ENCODE measurements around the gene OR6B1. TPM values are rescaled to one million over a fixed set of nuclear protein-coding genes. Genes with fewer than 3 reads are reported as not detected.

The OR6B1 gene
- polyA plus RNA-seq, 1 donor (not counting 4 experiments of a cell fraction or from before 2014, with no cell fraction given): not detected

DNA sequence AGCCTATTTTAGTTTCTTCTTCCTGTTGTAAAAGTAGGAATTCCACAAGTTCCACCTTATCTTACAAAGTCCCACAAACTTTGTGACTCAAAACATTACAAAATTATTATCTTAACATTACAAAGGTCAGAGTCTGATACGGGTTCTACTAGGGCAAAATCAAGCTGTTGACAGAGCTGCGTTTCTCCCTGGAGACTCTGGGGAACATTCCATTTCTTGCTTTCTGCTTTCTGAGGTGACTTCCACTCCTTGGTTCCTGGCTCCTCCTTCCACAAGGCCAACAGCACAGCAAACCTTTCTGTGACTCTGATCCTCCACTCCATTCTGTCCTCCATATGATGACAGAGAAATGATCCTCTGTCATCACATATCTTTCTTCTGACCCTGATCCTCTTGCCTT is 34.8 kb upstream of the OR6B1 start:
- no peak for FAIRE-seq
- Histone ChIP-seq H3K9me1 (ENCODE audit: control insufficient read depth, extremely low read depth, insufficient read depth, low read length) (no peaks in the 10 kb centered on the region), H3K79me2 (ENCODE audit: control insufficient read depth, insufficient read depth, low read length) (no peaks in the 10 kb centered on the region), H3K27ac (ENCODE audit: control insufficient read depth, insufficient read depth, low read length) (no peak overlapping the region), H3K27me3 (ENCODE audit: control insufficient read depth, extremely low read depth, insufficient read depth, low read length) (no peaks in the 10 kb centered on the region), H3K36me3 (ENCODE audit: control insufficient read depth in 2 of 2, extremely low read depth in 1 of 2, insufficient read depth in 2 of 2, low read length in 2 of 2) (no peaks in the 10 kb centered on the region), H3K9me3 (ENCODE audit: control insufficient read depth, low read depth, low read length) (no peaks in the 10 kb centered on the region), H2AFZ (ENCODE audit: control insufficient read depth, low read length) (no peak overlapping the region), H3K9ac (ENCODE audit: control insufficient read depth, extremely low read depth, insufficient read depth, low read length) (no peak overlapping the region), H4K20me1 (ENCODE audit: control insufficient read depth, extremely low read depth, insufficient read depth, low read length) (no peaks in the 10 kb centered on the region), H3K4me3 (ENCODE audit: control insufficient read depth in 2 of 3, extremely low read depth in 1 of 3, insufficient read depth in 2 of 3, low read depth in 1 of 3, low read length in 3 of 3) (no peak overlapping the region), H3K4me2 (ENCODE audit: control insufficient read depth, extremely low read depth, insufficient read depth, low read depth, low read length) (no peak overlapping the region), H3K4me1 (ENCODE audit: control insufficient read depth, extremely low read depth, insufficient read depth, low read length) (no peaks in the 10 kb centered on the region)
- DNase-seq (ENCODE audit: low read depth, low spot score): no peak
- dilution Hi-C loops (cut with MboI; ENCODE audit: extremely low pct_ligation_motif_present, low sequenced_read_pairs): no loop called here
- no peak for TF ChIP-seq CTCF (optimal IDR thresholded peaks at IDR 0.05 in 1 of 3, IDR thresholded peaks at IDR 0.05 in 1 of 3, conservative IDR thresholded peaks at IDR 0.05 in 1 of 3; ENCODE audit: extremely low read depth in 1 of 3, insufficient read depth in 2 of 3, low read length in 3 of 3)
- no peak for TF ChIP-seq EZH2 (IDR thresholded peaks at IDR 0.05; ENCODE audit: low read length)

DNA sequence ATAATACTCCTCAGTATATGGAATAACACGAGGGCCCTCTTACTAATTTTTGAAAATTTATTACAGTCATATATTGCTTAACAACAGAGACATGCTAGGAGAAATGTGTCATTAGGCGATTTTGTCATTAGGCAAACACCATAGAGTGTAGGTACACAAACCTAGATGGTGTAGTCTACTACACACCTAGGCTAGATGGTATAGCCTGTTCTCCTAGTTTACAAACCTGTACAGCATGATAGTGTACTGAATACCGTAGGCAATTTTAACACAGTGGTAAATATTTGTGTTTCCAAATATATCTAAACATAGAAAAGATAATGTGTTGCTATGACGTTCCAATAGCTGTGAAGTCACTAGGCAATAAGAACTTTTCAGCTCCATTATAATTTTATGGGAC is 32.7 kb upstream of the OR6B1 start:
- Histone ChIP-seq H2AFZ (ENCODE audit: control insufficient read depth, low read length) (no peak overlapping the region), H4K20me1 (ENCODE audit: control insufficient read depth, extremely low read depth, insufficient read depth, low read length) (no peaks in the 10 kb centered on the region), H3K9ac (ENCODE audit: control insufficient read depth, extremely low read depth, insufficient read depth, low read length) (no peak overlapping the region), H3K4me2 (ENCODE audit: control insufficient read depth, extremely low read depth, insufficient read depth, low read depth, low read length) (no peak overlapping the region), H3K27ac (ENCODE audit: control insufficient read depth, insufficient read depth, low read length) (no peak overlapping the region), H3K9me1 (ENCODE audit: control insufficient read depth, extremely low read depth, insufficient read depth, low read length) (no peaks in the 10 kb centered on the region), H3K4me1 (ENCODE audit: control insufficient read depth, extremely low read depth, insufficient read depth, low read length) (no peaks in the 10 kb centered on the region), H3K4me3 (ENCODE audit: control insufficient read depth in 2 of 3, extremely low read depth in 1 of 3, insufficient read depth in 2 of 3, low read depth in 1 of 3, low read length in 3 of 3) (no peak overlapping the region), H3K9me3 (ENCODE audit: control insufficient read depth, low read depth, low read length) (no peaks in the 10 kb centered on the region), H3K36me3 (ENCODE audit: control insufficient read depth in 2 of 2, extremely low read depth in 1 of 2, insufficient read depth in 2 of 2, low read length in 2 of 2) (no peaks in the 10 kb centered on the region), H3K79me2 (ENCODE audit: control insufficient read depth, insufficient read depth, low read length) (no peaks in the 10 kb centered on the region), H3K27me3 (ENCODE audit: control insufficient read depth, extremely low read depth, insufficient read depth, low read length) (no peaks in the 10 kb centered on the region)
- DNase-seq (ENCODE audit: low read depth, low spot score) (no peak), FAIRE-seq (no peak)
- TF ChIP-seq EZH2 (IDR thresholded peaks at IDR 0.05; ENCODE audit: low read length) (no peak), CTCF (optimal IDR thresholded peaks at IDR 0.05 in 1 of 3, IDR thresholded peaks at IDR 0.05 in 1 of 3, conservative IDR thresholded peaks at IDR 0.05 in 1 of 3; ENCODE audit: extremely low read depth in 1 of 3, insufficient read depth in 2 of 3, low read length in 3 of 3) (no peak)
- dilution Hi-C loops (cut with MboI; ENCODE audit: extremely low pct_ligation_motif_present, low sequenced_read_pairs): no loop called here

All from keratinocyte (primary cell).